Measurements from ENCODE around the gene AKNAD1. TPM values are rescaled to one million over a fixed set of nuclear protein-coding genes. Genes with fewer than 3 reads are reported as not detected.

AKNAD1 gene
- total and polyA plus RNA-seq, 2 of the 8 experiments (the other 6 are each of a cell fraction or from before 2014, with no cell fraction given): not detected

- TF ChIP-seq RAD21 (IDR thresholded peaks at IDR 0.05 in 1 of 2, conservative IDR thresholded peaks at IDR 0.05 in 1 of 2; ENCODE audit: low read depth in 2 of 2, low read length in 2 of 2): no peak
- TF ChIP-seq KDM4A (IDR thresholded peaks at IDR 0.05; ENCODE audit: low read depth, low read length, severe bottlenecking): no peak
- TF ChIP-seq CTCF (IDR thresholded peaks at IDR 0.05; ENCODE audit: control extremely low read depth in 1 of 3, insufficient read depth in 1 of 3, low read depth in 1 of 3, low read length in 3 of 3): no peak
- no peak for TF ChIP-seq NRF1 (IDR thresholded peaks at IDR 0.05; ENCODE audit: low read depth, low read length)
- no peak for TF ChIP-seq SP1 (IDR thresholded peaks at IDR 0.05; ENCODE audit: low read depth, low read length)
- TF ChIP-seq BACH1 (IDR thresholded peaks at IDR 0.05; ENCODE audit: low read length): no peak
- TF ChIP-seq TBP (IDR thresholded peaks at IDR 0.05; ENCODE audit: low read depth, low read length): no peak
- no peak for TF ChIP-seq BRCA1 (IDR thresholded peaks at IDR 0.05; ENCODE audit: low read depth, low read length)
Measured at GRCh38 chr1:108892356-108893140, 35.7 kb upstream of the AKNAD1 start (continued).
